ENCODE measurements around the gene RFC2.
"Not testable (repeated sequence)": the region's sequence is repeated elsewhere in the genome, so short reads cannot be mapped to it uniquely, and the experiment has no call there.

RFC2 gene

DNA sequence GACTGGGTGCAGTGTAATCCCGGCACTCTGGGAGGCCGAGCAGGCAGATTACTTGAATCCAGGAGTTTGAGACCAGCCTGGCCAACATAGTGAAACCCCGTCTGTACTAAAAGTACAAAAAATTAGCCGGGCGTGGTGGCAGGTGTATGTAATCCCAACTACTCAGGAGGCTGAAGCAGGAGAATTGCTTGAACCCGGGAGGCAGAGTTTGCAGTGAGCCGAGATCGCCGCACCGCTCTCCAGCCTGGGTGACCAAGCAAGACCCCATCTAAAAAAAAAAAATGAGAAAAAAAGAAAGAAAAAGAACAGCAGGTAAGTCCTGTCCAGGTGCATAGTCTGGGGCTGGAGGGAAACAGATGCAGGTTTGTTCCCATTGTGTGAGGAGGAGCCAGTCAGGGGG lies 48.1 kb downstream of the RFC2 start:
- in situ Hi-C loops (cut with HindIII; ENCODE audit: low pct_ligation_motif_present, low pct_unique_long_range_greater_than_20kb, low sequenced_read_pairs); DNase-seq: not testable (repeated sequence)

- in situ Hi-C loops (cut with HindIII; ENCODE audit: low pct_ligation_motif_present, low pct_unique_long_range_greater_than_20kb, low sequenced_read_pairs), result no loop called here
- no peak for DNase-seq
These were observed 50.1 kb downstream of the RFC2 start for GRCh38 chr7:74203956-74204618.

- in situ Hi-C loops (cut with HindIII; ENCODE audit: low pct_ligation_motif_present, low pct_unique_long_range_greater_than_20kb, low sequenced_read_pairs), result no loop called here
- DNase-seq, result peak; percentile 91
These were observed 51.2 kb downstream of the RFC2 start for GRCh38 chr7:74202841-74203556.

DNA sequence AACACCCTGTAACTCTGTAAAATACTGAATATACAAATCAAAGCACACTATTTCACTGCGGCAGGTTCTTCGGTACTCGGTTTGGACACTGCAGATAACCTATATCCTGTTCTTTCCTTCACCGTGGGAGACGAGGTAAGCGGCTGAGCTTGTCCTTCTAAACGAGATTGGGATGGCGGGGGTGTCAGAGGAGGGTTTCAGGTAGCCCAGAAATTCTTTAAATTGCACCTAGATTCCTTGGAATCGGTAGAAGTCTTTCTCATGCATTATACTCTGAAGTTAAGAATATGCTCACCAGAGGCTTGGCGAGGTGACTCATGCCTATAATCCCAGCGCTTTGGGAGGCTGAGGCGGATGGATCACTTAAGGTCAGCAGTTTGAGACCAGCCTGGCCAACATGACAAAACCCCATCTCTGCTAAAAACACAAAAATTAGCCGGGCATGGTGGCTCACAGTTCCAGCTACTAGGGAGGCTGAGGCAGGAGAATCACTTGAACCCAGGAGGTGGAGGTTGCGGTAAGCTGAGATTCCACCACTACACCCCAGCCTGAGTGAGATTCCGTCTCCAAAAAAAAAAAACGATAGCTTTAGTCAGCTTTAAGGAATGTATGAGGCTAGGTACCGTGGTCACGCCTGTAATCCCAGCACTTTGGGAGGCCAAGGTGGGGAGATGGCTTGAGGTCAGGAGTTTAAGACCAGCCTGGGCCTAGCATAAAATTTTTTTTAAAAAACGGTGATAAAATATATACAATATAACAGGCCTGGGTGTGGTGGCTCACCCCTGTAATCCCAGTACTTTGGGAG lies 54.4 kb downstream of the RFC2 start:
- in situ Hi-C loops (cut with HindIII; ENCODE audit: low pct_ligation_motif_present, low pct_unique_long_range_greater_than_20kb, low sequenced_read_pairs), result loop anchor here (25.0 kb wide), 1 partner anchor 188 kb away; no protein-coding TSS in a partner anchor
- peak; percentile 65 for DNase-seq

- in situ Hi-C loops (cut with HindIII; ENCODE audit: low pct_ligation_motif_present, low pct_unique_long_range_greater_than_20kb, low sequenced_read_pairs), result loop anchor here (25.0 kb wide), 1 partner anchor 190 kb away; no protein-coding TSS in a partner anchor
These were observed 56.6 kb downstream of the RFC2 start for GRCh38 chr7:74197449-74198124.

GRCh38 chr7:74195968-74196654 lies 58.1 kb downstream of the RFC2 start:
- in situ Hi-C loops (cut with HindIII; ENCODE audit: low pct_ligation_motif_present, low pct_unique_long_range_greater_than_20kb, low sequenced_read_pairs), result loop anchor here (25.0 kb wide), 1 partner anchor 191 kb away; no protein-coding TSS in a partner anchor
- not testable (repeated sequence) for DNase-seq

More at GRCh38 chr7:74197449-74198124, 56.6 kb downstream of the RFC2 start:
- DNase-seq, result no peak

DNA sequence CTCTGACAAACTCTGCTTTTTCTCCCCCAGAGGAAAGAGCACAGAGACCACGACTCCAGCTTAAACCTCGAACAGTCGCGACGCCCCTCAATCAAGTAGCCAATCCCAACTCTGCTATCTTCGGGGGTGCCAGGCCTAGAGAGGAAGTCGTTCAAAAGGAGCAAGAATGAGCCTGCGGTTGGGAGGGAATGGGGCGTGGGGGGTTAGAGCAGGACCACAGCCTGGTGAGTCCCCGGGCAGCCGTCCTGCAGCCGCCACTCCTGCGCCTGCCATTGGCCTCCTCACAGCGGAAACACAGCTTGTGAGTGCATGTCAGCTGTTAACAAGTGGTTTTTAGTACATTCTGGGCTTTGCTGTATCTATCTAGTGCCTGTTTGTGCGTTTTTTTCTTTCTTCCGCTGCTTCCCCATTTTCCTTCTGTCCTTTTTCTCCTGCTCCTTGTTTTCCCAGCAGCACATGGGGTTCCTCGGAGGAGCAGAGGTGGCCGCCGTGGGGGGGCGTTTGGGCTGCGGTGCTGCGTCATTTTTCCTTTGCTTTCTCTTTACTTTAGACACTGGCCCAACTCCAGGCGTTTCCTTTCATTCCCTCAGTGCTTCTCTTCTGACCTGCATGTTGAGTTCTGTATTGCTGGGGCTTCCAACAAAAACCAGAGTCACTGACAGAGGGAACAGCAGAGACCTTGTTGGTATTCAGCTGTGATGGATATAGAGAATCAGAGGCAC lies 58.9 kb downstream of the RFC2 start:
- in situ Hi-C loops (cut with HindIII; ENCODE audit: low pct_ligation_motif_present, low pct_unique_long_range_greater_than_20kb, low sequenced_read_pairs), result loop anchor here (25.0 kb wide), 1 partner anchor 192 kb away; no protein-coding TSS in a partner anchor
- DNase-seq, result not testable (repeated sequence)

DNA sequence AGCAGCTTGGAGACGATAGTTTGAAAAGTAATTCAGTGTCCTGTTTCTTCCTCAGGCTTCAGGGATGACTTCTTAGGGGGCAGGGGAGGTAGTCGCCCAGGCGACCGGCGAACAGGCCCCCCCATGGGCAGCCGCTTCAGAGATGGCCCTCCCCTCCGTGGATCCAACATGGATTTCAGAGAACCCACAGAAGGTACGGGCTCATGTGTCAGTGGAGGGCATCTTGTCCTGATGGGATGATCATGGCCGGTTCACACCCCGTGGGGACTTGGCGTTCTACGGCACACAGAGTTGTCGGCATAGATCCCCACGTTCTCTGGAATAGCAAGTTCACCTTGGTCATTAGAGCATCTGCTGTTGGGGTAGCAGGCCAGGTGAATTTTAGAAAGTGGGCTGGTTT lies 59.5 kb downstream of the RFC2 start:
- in situ Hi-C loops (cut with HindIII; ENCODE audit: low pct_ligation_motif_present, low pct_unique_long_range_greater_than_20kb, low sequenced_read_pairs), result loop anchor here (25.0 kb wide), 1 partner anchor 193 kb away; no protein-coding TSS in a partner anchor
- DNase-seq, result no peak

DNA sequence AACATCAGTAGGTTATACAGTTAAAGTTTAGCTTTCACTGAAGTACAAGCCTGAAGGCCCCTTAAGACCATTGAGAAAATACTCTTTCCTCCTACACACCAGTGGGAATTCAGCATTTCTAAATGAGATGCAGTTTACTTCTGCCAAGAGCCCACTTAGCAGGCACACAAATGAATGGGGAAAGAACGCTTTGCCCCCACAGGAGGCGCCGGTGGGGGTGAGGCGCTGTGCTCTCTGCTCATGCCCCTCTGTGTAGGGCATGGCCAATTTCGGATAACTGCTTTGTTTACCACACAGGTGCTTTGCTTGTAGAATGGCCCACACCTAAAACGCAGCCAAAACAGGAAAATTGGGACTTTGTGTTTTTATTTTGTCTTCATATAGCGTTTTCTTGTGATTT lies 60.3 kb downstream of the RFC2 start:
- no peak for DNase-seq
- in situ Hi-C loops (cut with HindIII; ENCODE audit: low pct_ligation_motif_present, low pct_unique_long_range_greater_than_20kb, low sequenced_read_pairs), result loop anchor here (25.0 kb wide), 1 partner anchor 193 kb away; no protein-coding TSS in a partner anchor

- in situ Hi-C loops (cut with HindIII; ENCODE audit: low pct_ligation_motif_present, low pct_unique_long_range_greater_than_20kb, low sequenced_read_pairs), result loop anchor here (25.0 kb wide), 1 partner anchor 194 kb away; no protein-coding TSS in a partner anchor
- DNase-seq, result no peak
These were observed 61.1 kb downstream of the RFC2 start for GRCh38 chr7:74193054-74193453.

- no peak for DNase-seq
- in situ Hi-C loops (cut with HindIII; ENCODE audit: low pct_ligation_motif_present, low pct_unique_long_range_greater_than_20kb, low sequenced_read_pairs), result loop anchor here (25.0 kb wide), 1 partner anchor 196 kb away; no protein-coding TSS in a partner anchor
These were observed 63.0 kb downstream of the RFC2 start for GRCh38 chr7:74191231-74191630.

DNA sequence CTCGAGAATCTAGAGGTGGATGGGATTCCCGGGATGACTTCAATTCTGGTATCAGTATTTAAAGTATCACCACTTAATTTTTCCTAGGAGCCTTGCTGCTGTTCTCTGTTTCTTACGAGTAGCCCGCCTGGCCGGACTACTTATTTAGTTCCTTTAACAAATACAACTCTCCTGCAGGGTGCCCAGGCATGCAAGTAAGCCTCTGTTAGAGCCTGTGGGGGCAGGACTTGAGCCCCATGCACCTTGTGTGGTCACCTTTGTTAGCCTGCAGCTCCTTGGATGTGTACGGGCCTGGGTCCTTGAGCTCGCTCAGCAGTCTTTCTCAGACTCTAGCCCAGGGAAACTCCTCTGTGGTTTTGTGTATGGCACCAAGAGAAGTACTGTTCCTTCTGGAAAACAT lies 63.9 kb downstream of the RFC2 start:
- in situ Hi-C loops (cut with HindIII; ENCODE audit: low pct_ligation_motif_present, low pct_unique_long_range_greater_than_20kb, low sequenced_read_pairs), result loop anchor here (25.0 kb wide), 1 partner anchor 197 kb away; no protein-coding TSS in a partner anchor
- DNase-seq, result no peak

DNA sequence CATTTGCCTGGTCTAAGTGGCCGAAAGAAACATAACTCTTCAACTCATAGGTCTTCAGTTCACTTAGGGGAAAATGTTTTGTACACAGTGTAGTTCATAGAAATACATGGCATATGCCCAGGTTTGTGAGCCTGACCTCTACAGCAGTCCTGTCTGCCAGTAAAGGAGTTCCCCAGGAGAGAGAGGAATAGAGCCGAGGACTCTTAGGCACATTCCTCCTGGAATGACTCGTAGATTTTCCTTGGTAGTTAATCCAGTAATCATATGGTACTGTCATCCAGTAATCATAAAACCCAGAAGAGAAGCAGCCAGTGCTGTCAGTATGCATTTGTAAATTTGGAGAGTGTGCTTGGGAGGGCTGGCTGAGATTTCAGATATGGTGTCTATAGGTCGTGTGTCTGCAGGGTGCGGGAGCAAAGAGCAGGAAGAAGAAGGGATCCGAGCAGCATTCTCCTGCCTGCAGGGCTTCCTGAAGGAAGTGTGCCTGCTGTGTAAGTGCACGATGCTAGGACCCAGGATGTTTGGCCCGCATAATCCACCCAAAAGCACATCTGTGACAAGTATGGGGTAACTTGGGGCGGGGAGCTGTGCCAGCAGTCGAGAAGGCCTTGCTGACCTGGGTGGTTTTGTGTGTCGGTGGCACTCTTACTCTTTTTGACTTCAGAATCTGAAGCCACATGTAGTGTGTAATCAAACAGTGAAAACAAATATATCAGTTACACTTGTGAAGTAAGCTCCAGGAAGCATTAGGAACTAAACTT lies 66.1 kb downstream of the RFC2 start:
- DNase-seq, result peak; percentile 75
- in situ Hi-C loops (cut with HindIII; ENCODE audit: low pct_ligation_motif_present, low pct_unique_long_range_greater_than_20kb, low sequenced_read_pairs), result loop anchor here (25.0 kb wide), 1 partner anchor 199 kb away; no protein-coding TSS in a partner anchor

DNA sequence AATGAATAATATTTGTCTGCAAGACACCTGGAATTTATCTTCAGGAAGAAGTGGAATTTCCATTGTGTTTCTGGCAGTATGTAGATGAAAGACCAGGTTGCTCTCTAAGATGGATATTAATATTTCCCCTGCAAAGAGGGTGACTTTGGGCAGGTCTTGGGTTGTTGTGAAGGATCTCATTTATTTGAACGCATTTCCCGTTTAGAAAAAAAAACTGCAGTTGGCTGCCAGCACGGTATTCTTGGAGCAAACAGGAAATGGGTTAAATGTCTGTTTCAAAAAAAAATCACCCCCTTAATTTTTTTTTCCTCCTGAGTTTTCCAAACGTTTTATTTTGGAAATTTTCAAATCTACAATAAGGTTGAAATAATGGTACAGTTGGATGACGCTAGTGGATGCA lies 68.6 kb downstream of the RFC2 start:
- no peak for DNase-seq
- in situ Hi-C loops (cut with HindIII; ENCODE audit: low pct_ligation_motif_present, low pct_unique_long_range_greater_than_20kb, low sequenced_read_pairs), result loop anchor here (25.0 kb wide), 1 partner anchor 202 kb away; no protein-coding TSS in a partner anchor

DNA sequence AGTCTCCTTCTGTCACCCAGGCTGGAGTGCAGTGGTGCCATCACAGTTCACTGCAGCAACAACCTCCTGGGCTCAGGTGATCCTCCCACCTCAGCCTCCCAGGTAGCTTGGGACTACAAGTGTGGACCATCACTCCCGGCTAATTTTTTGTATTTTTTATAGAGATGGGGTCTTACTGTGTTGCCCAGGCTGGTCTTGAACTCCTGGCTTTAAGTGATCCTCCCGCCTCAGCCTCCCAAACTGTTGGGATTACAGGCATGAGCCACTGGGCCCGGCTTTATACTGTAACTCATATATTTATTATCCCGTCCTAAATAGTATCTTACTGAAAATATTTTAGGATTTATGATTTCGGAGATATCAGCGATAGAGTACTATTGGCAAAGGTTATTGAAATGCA lies 69.2 kb downstream of the RFC2 start:
- in situ Hi-C loops (cut with HindIII; ENCODE audit: low pct_ligation_motif_present, low pct_unique_long_range_greater_than_20kb, low sequenced_read_pairs), result loop anchor here (25.0 kb wide), 1 partner anchor 202 kb away; no protein-coding TSS in a partner anchor
- no peak for DNase-seq
